Body of pancreas (tissue), 4 donors: ENCODE measurements around the gene FBN1. TPM values are rescaled to one million over a fixed set of nuclear protein-coding genes. Genes with fewer than 3 reads are reported as not detected.
A peak's percentile ranks its signal among the peaks of the same experiment; 100 is the strongest.

Source experiments
- ATAC-seq: fragments of 150-250 bp; one replicate; pipeline ENCODE4 v1.9.1; 2016
- DNase-seq, 4 donors: peaks; one replicate each; pipeline ENCODE4 v3.0.0-alpha.2; 2019
- H3K27ac ChIP-seq, 4 donors: fragments of 200-600 bp; sonication (generic); 1 replicate in 3 of 4; 2 replicates in 1 of 4; pipeline versions ENCODE4 v1.5.1 to v1.6.1; 2016 to 2019; ENCODE audit warnings: mild to moderate bottlenecking in 1 of 4, mixed read lengths in 1 of 4, moderate library complexity in 1 of 4
- H3K27me3 ChIP-seq, 2 donors: fragments of 200-600 bp; sonication (generic); one replicate each; pipeline ENCODE4 v1.6.0; 2016; ENCODE audit warnings: mild to moderate bottlenecking in 1 of 2
- H3K36me3 ChIP-seq, 2 donors: fragments of 200-600 bp; sonication (generic); replicated peaks in 1 of 2; 2 replicates each; pipeline ENCODE4 v1.5.1; 2016; ENCODE audit warnings: low read depth in 2 of 2; ENCODE audit not compliant: insufficient read depth in 1 of 2
- H3K4me1 ChIP-seq: fragments of 200-600 bp; sonication (generic); one replicate; pipeline ENCODE4 v1.6.0; 2016
- H3K4me3 ChIP-seq, 2 donors: fragments of 200-600 bp; sonication (generic); 1 replicate in 1 of 2; 2 replicates in 1 of 2; pipeline ENCODE4 v1.5.1; 2016 to 2019
- H3K9me3 ChIP-seq, 3 donors: fragments of 200-600 bp; sonication (generic); 1 replicate in 2 of 3; 2 replicates in 1 of 3; pipeline ENCODE4 v1.5.1; 2016
- POLR2A ChIP-seq, 3 donors: fragments of 450-650 bp; IDR thresholded peaks; one replicate each; pipeline ENCODE4 v1.6.1; 2016; ENCODE audit warnings: antibody characterized with exemption in 3 of 3, mild to moderate bottlenecking in 2 of 3
- WGBS, 2 donors: methylation state at CpG; one replicate each; pipeline ENCODE4 v1.1.5; 2017; 5-methylcytosine and 5-hydroxymethylcytosine counted together
- intact Hi-C: fragments of 100-400 bp; cut with DNase I; formaldehyde crosslinking; loops from one replicate; pipeline ENCODE4 v1.15.1; 2023
- total RNA-seq, 2 donors: library from RNA; depleted of rRNA; stranded (reverse); fragments of >200 nt; gene quantifications; one replicate each; pipeline ENCODE4 v1.1.0, GENCODE V29; 2016
- TF ChIP-seq, protein P1 (sequence below), 7 experiments: fragments of 450-650 bp in 4 of 7; fragments of 200-600 bp in 3 of 7; sonication (generic) in 3 of 7; IDR thresholded peaks; one replicate each; pipeline ENCODE4 v1.5.1; 2016 to 2019; ENCODE audit warnings: antibody characterized with exemption in 7 of 7

FBN1 gene
- total RNA-seq = 10 to 100 TPM; 12.7 to 51.1 TPM

DNA sequence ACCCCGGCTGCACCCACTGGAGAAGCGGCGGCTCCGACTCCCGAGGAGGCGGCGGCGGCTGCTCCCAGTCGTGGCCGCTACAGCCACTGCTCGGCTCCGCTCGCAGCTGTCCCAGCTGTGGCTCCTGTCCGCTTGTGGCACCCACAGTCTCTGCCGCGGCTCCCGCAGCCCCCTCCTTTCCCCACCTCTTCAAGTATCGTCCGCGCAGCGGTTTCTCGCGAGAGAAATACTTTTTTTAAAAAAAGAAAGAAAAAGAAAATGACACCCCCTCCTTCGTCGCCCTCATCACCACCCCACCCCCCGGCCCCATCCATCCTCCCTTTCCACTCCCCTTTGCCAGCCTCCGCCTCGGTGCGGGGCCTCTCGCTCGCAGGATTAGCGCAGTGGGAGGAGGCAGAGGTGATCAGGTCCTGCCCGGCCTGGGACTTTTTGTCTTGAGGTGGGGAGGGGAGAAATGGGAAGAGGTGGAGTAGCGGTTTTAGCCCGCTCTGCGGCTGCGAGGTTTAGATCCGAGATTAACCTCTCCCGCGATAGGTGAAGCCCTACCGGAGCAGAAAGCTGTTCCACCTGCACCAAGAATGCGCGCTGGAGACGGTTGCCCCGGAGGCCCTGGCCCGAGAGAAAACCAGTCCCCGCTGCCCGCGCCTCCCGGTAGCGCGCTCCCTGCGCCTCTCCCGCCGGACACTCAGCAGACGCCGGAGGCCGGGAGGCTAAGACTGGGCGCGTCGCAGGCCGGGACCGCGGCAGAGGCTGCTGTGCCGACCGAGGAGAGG lies at the start of gene FBN1:
Gene FBN1 (minus strand): TSS at position 152 of the 773 bp plus-strand sequence. CDS start 940 bp downstream, outside the sequence.
- Histone ChIP-seq H3K9me3 (no peaks in the 10 kb centered on the region), H3K4me3 (peak within 1 kb of the TSS in 1 of 2 donors; percentile 52), H3K36me3 (no peaks in the 10 kb centered on the region), H3K27me3 (peaks cover 0 to 4% of the 10 kb centered on the region in 2 donors), H3K4me1 (peaks cover 19% of the 10 kb centered on the region), H3K27ac (peak within 1 kb of the TSS in 3 of 4 donors; percentile 33 to 62 (median 47))
- WGBS, 2 donors = 1 to 2% methylated on average over 38 to 66 of the region's 66 CpGs
- intact Hi-C loops = no loop called here
- DNase-seq (peak; percentile 24 to 38 (median 33)), ATAC-seq (peak; percentile 50)
- TF ChIP-seq, protein P1, sequence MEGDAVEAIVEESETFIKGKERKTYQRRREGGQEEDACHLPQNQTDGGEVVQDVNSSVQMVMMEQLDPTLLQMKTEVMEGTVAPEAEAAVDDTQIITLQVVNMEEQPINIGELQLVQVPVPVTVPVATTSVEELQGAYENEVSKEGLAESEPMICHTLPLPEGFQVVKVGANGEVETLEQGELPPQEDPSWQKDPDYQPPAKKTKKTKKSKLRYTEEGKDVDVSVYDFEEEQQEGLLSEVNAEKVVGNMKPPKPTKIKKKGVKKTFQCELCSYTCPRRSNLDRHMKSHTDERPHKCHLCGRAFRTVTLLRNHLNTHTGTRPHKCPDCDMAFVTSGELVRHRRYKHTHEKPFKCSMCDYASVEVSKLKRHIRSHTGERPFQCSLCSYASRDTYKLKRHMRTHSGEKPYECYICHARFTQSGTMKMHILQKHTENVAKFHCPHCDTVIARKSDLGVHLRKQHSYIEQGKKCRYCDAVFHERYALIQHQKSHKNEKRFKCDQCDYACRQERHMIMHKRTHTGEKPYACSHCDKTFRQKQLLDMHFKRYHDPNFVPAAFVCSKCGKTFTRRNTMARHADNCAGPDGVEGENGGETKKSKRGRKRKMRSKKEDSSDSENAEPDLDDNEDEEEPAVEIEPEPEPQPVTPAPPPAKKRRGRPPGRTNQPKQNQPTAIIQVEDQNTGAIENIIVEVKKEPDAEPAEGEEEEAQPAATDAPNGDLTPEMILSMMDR (IDR thresholded peaks at IDR 0.05) = no peak
- peak in 2 of 3 donors; percentile 35 to 55 for TF ChIP-seq POLR2A (IDR thresholded peaks at IDR 0.05)

DNA sequence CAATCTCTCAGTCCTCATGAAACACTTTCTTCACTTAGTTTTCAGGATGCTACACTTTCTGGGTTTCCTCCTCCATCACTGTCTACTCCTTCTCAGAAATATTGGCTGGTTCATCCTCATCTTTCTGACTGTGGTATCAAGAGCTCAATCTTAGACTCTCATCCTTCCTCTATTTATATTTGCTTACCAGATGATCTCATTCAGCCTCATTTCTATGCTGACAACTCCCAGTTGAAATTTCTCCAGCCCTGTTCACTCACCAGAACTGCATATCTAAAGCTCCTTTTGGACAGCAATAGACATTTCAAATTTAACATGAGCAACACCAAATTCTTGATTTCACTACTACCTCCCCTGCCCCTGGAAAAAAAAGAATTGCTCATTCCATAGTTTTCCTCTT lies 48.0 kb upstream of the FBN1 start:
- intact Hi-C loops = no loop called here
- TF ChIP-seq, protein P1 (IDR thresholded peaks at IDR 0.05) = no peak
- TF ChIP-seq POLR2A (IDR thresholded peaks at IDR 0.05) = no peak
- H3K27ac ChIP-seq = no peak overlapping the region
- DNase-seq = no peak
- no peak for ATAC-seq
- no peaks in the 10 kb centered on the region for H3K36me3 ChIP-seq
- no peak overlapping the region for H3K4me3 ChIP-seq
- no peaks in the 10 kb centered on the region for H3K27me3 ChIP-seq
- H3K4me1 ChIP-seq = no peaks in the 10 kb centered on the region
- no peaks in the 10 kb centered on the region for H3K9me3 ChIP-seq

DNA sequence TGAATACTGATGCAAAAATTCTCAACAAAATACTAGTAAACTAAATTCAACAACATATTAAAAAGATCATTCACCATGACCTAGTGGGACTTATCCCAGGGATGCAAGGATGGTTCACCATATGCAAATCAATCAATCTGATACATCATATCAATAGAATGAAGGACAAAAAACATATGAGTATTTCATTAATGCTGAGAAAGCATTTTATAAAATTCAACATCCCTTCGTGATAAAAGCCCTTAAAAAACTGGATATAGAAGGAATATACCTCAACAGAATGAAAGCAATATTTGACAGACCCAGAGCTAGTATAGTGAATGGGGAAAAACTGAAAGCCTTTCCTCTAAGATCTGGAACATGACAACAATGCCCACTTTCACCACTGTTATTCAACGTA lies 43.0 kb upstream of the FBN1 start:
- no peaks in the 10 kb centered on the region for H3K4me1 ChIP-seq
- no peaks in the 10 kb centered on the region for H3K36me3 ChIP-seq
- ATAC-seq (no peak), DNase-seq (no peak)
- H3K9me3 ChIP-seq = no peaks in the 10 kb centered on the region
- no peak overlapping the region for H3K27ac ChIP-seq
- no peak overlapping the region for H3K4me3 ChIP-seq
- no peaks in the 10 kb centered on the region for H3K27me3 ChIP-seq
- intact Hi-C loops = no loop called here
- WGBS, 2 donors = 41 to 92% methylated on average over 1 to 2 of the region's 2 CpGs
- TF ChIP-seq POLR2A (IDR thresholded peaks at IDR 0.05) = no peak
- TF ChIP-seq, protein P1 (IDR thresholded peaks at IDR 0.05) = no peak

DNA sequence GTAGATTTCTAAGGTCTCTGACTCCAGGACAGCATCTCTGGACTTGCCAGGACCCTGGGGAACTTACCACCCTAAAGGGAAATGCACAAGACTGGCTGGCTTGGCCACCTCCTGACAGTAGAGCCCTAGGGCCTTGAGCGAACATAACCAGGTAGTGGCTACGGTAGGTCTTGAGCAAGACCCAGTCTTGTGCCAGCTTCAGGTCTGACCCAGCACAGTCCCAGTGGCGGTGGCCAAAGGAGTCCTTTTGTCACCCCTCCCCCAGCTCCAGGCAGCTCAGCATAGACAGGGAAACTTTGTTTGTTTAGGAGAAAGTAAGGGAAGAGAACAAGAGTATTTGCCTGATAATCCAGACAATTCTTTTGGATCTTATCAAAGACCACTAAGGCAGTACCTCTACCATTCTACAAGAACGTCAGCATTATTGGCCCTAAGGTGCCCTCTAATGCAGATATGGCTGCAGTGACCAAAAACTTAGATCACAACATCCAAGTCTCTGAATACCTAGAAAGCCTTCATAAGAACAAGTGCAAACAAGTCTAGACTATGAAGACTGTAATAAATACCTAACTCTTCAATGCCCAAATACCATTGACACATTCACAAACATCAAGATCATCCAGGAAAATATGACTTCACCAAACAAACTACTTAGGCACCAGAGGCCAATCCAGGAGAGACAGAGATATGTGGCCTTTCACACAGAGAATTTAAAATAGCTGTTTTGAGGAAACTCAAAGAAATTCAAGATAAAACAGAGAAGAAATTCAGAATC lies 38.7 kb upstream of the FBN1 start:
- no peak for DNase-seq
- no peak overlapping the region for H3K4me3 ChIP-seq
- no peak for ATAC-seq
- intact Hi-C loops = no loop called here
- no peaks in the 10 kb centered on the region for H3K27me3 ChIP-seq
- no peak for TF ChIP-seq POLR2A (IDR thresholded peaks at IDR 0.05)
- TF ChIP-seq, protein P1 (IDR thresholded peaks at IDR 0.05) = no peak
- WGBS, 2 donors = 94 to 95% methylated on average over 3 to 4 of the region's 4 CpGs
- H3K4me1 ChIP-seq = no peaks in the 10 kb centered on the region
- H3K27ac ChIP-seq = no peak overlapping the region
- no peaks in the 10 kb centered on the region for H3K36me3 ChIP-seq
- no peaks in the 10 kb centered on the region for H3K9me3 ChIP-seq
